HepG2 (cell line): ENCODE results near the gene BRCA1. TPM values are rescaled to one million over a fixed set of nuclear protein-coding genes. Genes with fewer than 3 reads are reported as not detected.

Experiments used
- CENPBD1 ChIP-seq: sonication (generic); formaldehyde crosslinking; IDR thresholded peaks from 2 replicates; pipeline ENCODE4 v1.8.0; 2022; ENCODE audit warnings: missing genetic modification reagents, low read depth, mild to moderate bottlenecking, borderline replicate concordance
- E2F2 ChIP-seq: sonication (generic); formaldehyde crosslinking; IDR thresholded peaks from 2 replicates; pipeline ENCODE4 v1.4.0; 2020; ENCODE audit warnings: missing genetic modification reagents, borderline replicate concordance
- IKZF4 ChIP-seq: sonication (generic); formaldehyde crosslinking; IDR thresholded peaks from 2 replicates; pipeline ENCODE4 v1.5.1; 2020; ENCODE audit warnings: borderline replicate concordance, mild to moderate bottlenecking, low read depth, missing genetic modification reagents; ENCODE audit errors: not compliant biosample characterization
- MLXIP ChIP-seq: sonication (generic); formaldehyde crosslinking; IDR thresholded peaks from 2 replicates; pipeline ENCODE4 v1.9.0; 2021; ENCODE audit warnings: missing genetic modification reagents, borderline replicate concordance
- MXD1 ChIP-seq: sonication (generic); formaldehyde crosslinking; IDR thresholded peaks from 2 replicates; pipeline ENCODE4 v1.4.0; 2020; ENCODE audit warnings: mild to moderate bottlenecking, missing genetic modification reagents
- NR2F1 ChIP-seq, 2 experiments: fragments of 450-650 bp in 1 of 2; formaldehyde crosslinking in 1 of 2; IDR thresholded peaks; 2 replicates each; pipeline versions ENCODE4 v1.5.0 to v1.6.1; 2016 to 2020; ENCODE audit warnings: mild to moderate bottlenecking in 1 of 2, missing compliant biosample characterization in 1 of 2, missing genetic modification reagents in 1 of 2, moderate library complexity in 1 of 2
- POLR2AphosphoS2 ChIP-seq: IDR thresholded peaks from 2 replicates; pipeline ENCODE4 v1.6.1; 2011; ENCODE audit warnings: low read depth, low read length, improper control_type of control experiment
- RBM22 ChIP-seq: fragments of 200-400 bp; formaldehyde crosslinking; optimal IDR thresholded peaks from 2 replicates; pipeline ENCODE3; 2017; ENCODE audit warnings: mild to moderate bottlenecking, low read length, moderate library complexity
- SIN3A ChIP-seq: IDR thresholded peaks from 2 replicates; pipeline ENCODE4 v1.6.1; 2011; ENCODE audit warnings: low read depth, mild to moderate bottlenecking, control low read depth, low read length, borderline replicate concordance
- THAP11 ChIP-seq: IDR thresholded peaks from 2 replicates; pipeline ENCODE4 v1.6.1; 2016; ENCODE audit warnings: missing biosample characterization, missing genetic modification reagents
- THAP7 ChIP-seq: sonication (generic); formaldehyde crosslinking; IDR thresholded peaks from 2 replicates; pipeline ENCODE4 v1.8.1; 2023; ENCODE audit warnings: mild to moderate bottlenecking, missing genetic modification reagents
- TIGD3 ChIP-seq: sonication (generic); formaldehyde crosslinking; IDR thresholded peaks from 2 replicates; pipeline ENCODE4 v1.5.1; 2020; ENCODE audit warnings: mild to moderate bottlenecking, missing genetic modification reagents, borderline replicate concordance
- XBP1 ChIP-seq: sonication (generic); formaldehyde crosslinking; IDR thresholded peaks from 2 replicates; pipeline ENCODE4 v1.5.0; 2020; ENCODE audit warnings: missing genetic modification reagents
- ZBTB4 ChIP-seq: sonication (generic); formaldehyde crosslinking; IDR thresholded peaks from 2 replicates; pipeline ENCODE4 v1.4.0; 2020; ENCODE audit warnings: missing genetic modification reagents, mild to moderate bottlenecking, borderline replicate concordance
- ZNF468 ChIP-seq: sonication (generic); formaldehyde crosslinking; IDR thresholded peaks from 2 replicates; pipeline ENCODE4 v1.8.0; 2022; ENCODE audit warnings: mild to moderate bottlenecking, moderate library complexity, missing genetic modification reagents
- ZSCAN9 ChIP-seq: IDR thresholded peaks from 2 replicates; pipeline ENCODE4 v1.6.1; 2016; ENCODE audit warnings: borderline replicate concordance
- polyA plus RNA-seq, 8 experiments: library from polyadenylated mRNA; depleted of rRNA in 3 of 8; stranded (reverse) in 7 of 8; unstranded in 1 of 8; fragments of >200 nt; fragmentation: Illumina TruSeq in 4 of 8; extraction: Trizol in 4 of 8; gene quantifications; 2 replicates each; pipeline versions ENCODE4 v1.2.1 to v1.2.3, GENCODE V29; 2011 to 2016; ENCODE audit warnings: low read depth in 4 of 8, missing spikeins in 1 of 8, mixed read lengths in 1 of 8; ENCODE audit not compliant: insufficient read depth in 1 of 8
- total RNA-seq, 5 experiments: library from RNA; depleted of rRNA; stranded (reverse); fragments of >200 nt; fragmentation: Illumina TruSeq; extraction: Trizol; gene quantifications; 2 replicates each; pipeline ENCODE4 v1.2.3, GENCODE V29; 2016; ENCODE audit warnings: low read depth in 1 of 5

BRCA1 gene
- total and polyA plus RNA-seq, 2 of the 13 experiments (the other 11 are each of a cell fraction or from before 2014, with no cell fraction given), result 13.3 to 37.5 TPM

- TF ChIP-seq THAP7 (CRISPR knock-in tag) (peak; percentile 78; the same call in 1 of the 2 replicates), MLXIP (CRISPR knock-in tag) (peak; percentile 85; the same call in 1 of the 2 replicates), NR2F1 (CRISPR knock-in tag; IDR thresholded peaks at IDR 0.05) (no peak), E2F2 (CRISPR knock-in tag) (peak; percentile 94), SIN3A (peak; percentile 93; the same call in 1 of the 2 replicates), RBM22 (no peak), IKZF4 (CRISPR knock-in tag) (peak; percentile 84), CENPBD1 (CRISPR knock-in tag) (no peak), ZNF468 (CRISPR knock-in tag) (no peak), THAP11 (CRISPR knock-in tag) (peak; percentile 51; the same call in 1 of the 2 replicates), TIGD3 (CRISPR knock-in tag) (peak; percentile 14; the same call in 1 of the 2 replicates), XBP1 (peak; percentile 43; the same call in 1 of the 2 replicates), ZSCAN9 (peak; percentile 46; the same call in 1 of the 2 replicates), POLR2AphosphoS2 (no peak), ZBTB4 (CRISPR knock-in tag) (no peak), MXD1 (CRISPR knock-in tag) (peak; percentile 83)
These were observed 103.2 kb downstream of the BRCA1 start, which contains the start of gene VAT1 (continued) for GRCh38 chr17:43021741-43022512.
